Measurements from ENCODE around the gene ZNF680.

The ZNF680 gene

GRCh38 chr7:64533756-64534155, 29.1 kb downstream of the ZNF680 start:
- DNase-seq (ENCODE audit: low spot score) = no peak
- peaks cover 89% of the 10 kb centered on the region for H3K36me3 Mint-ChIP-seq (ENCODE audit: low read depth)
- no peaks in the 10 kb centered on the region for H3K4me1 Mint-ChIP-seq (ENCODE audit: low read depth)
- H3K4me3 Mint-ChIP-seq = no peak overlapping the region
- H3K9me3 Mint-ChIP-seq = peaks cover 74% of the 10 kb centered on the region
- H3K27me3 Mint-ChIP-seq (ENCODE audit: low read depth) = no peaks in the 10 kb centered on the region
- no peak overlapping the region for H3K27ac Mint-ChIP-seq

- no peak overlapping the region for H3K4me3 Mint-ChIP-seq
- peaks cover 62% of the 10 kb centered on the region for H3K9me3 Mint-ChIP-seq
- no peak for DNase-seq (ENCODE audit: low spot score)
- H3K27me3 Mint-ChIP-seq (ENCODE audit: low read depth) = no peaks in the 10 kb centered on the region
- no peak overlapping the region for H3K27ac Mint-ChIP-seq
- H3K36me3 Mint-ChIP-seq (ENCODE audit: low read depth) = peaks cover 75% of the 10 kb centered on the region
- no peaks in the 10 kb centered on the region for H3K4me1 Mint-ChIP-seq (ENCODE audit: low read depth)
These were observed 34.1 kb downstream of the ZNF680 start for GRCh38 chr7:64528770-64529169.

- H3K27me3 Mint-ChIP-seq (ENCODE audit: low read depth) = no peaks in the 10 kb centered on the region
- DNase-seq (ENCODE audit: low spot score) = no peak
- no peak overlapping the region for H3K4me3 Mint-ChIP-seq
- peaks cover 72% of the 10 kb centered on the region for H3K9me3 Mint-ChIP-seq
- H3K4me1 Mint-ChIP-seq (ENCODE audit: low read depth) = no peaks in the 10 kb centered on the region
- peaks cover 67% of the 10 kb centered on the region for H3K36me3 Mint-ChIP-seq (ENCODE audit: low read depth)
- no peak overlapping the region for H3K27ac Mint-ChIP-seq
These were observed 41.4 kb downstream of the ZNF680 start for GRCh38 chr7:64521409-64521984.

GRCh38 chr7:64516451-64516850, 46.4 kb downstream of the ZNF680 start:
- Mint-ChIP-seq H3K9me3 (peaks cover 72% of the 10 kb centered on the region), H3K36me3 (ENCODE audit: low read depth) (peaks cover 51% of the 10 kb centered on the region)

DNA sequence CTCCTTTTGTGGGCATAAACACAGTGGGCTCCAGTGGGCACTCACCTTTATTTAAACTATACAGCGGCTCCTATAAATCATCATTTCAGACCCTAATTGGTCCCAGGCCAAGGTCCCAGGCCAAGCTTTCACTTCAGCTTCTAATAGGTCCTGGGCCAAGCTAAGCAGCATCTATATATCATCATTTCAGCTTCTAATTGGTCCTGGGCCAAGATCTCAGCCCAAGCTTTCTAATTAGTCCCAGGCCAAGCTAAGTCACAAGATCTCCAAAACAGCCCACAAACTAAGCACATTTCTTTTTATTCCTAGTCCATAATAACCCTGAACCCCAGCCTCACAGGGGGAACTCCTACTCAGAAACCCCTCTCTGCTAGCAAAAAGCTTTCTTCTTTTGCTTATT, 47.1 kb downstream of the ZNF680 start:
- no peaks in the 10 kb centered on the region for H3K27me3 Mint-ChIP-seq (ENCODE audit: low read depth)
- no peak overlapping the region for H3K4me3 Mint-ChIP-seq
- H3K27ac Mint-ChIP-seq = no peak overlapping the region
- H3K9me3 Mint-ChIP-seq = peaks cover 68% of the 10 kb centered on the region
- H3K4me1 Mint-ChIP-seq (ENCODE audit: low read depth) = no peaks in the 10 kb centered on the region
- peaks cover 47% of the 10 kb centered on the region for H3K36me3 Mint-ChIP-seq (ENCODE audit: low read depth)
- DNase-seq (ENCODE audit: low spot score) = no peak

More at GRCh38 chr7:64516451-64516850, 46.4 kb downstream of the ZNF680 start:
- no peak for DNase-seq (ENCODE audit: low spot score)
- Mint-ChIP-seq H3K4me1 (ENCODE audit: low read depth) (no peaks in the 10 kb centered on the region), H3K27me3 (ENCODE audit: low read depth) (no peaks in the 10 kb centered on the region), H3K27ac (no peak overlapping the region), H3K4me3 (no peak overlapping the region)

DNA sequence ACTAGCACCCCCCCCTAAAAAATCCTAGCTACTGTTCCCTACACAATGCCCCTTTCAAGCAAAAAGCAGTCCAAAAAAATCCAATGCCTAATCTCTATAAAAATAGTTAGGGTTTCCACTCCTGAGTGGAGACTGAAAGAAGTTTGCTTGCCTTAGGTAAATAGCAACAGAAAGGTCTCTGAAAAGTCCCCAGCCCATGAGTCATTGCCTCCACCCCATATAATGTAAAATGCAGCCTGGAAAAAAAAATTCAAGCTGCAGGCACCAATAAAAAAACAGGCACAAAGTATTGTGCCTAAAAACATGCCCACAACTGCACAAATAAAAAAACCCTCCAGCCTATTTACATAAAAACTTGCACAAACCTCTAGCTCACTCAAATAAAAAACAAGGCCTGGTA, 47.5 kb downstream of the ZNF680 start:
- H3K36me3 Mint-ChIP-seq (ENCODE audit: low read depth) = peaks cover 46% of the 10 kb centered on the region
- no peak overlapping the region for H3K27ac Mint-ChIP-seq
- no peaks in the 10 kb centered on the region for H3K27me3 Mint-ChIP-seq (ENCODE audit: low read depth)
- no peaks in the 10 kb centered on the region for H3K4me1 Mint-ChIP-seq (ENCODE audit: low read depth)
- peaks cover 63% of the 10 kb centered on the region for H3K9me3 Mint-ChIP-seq
- DNase-seq (ENCODE audit: low spot score) = no peak
- no peak overlapping the region for H3K4me3 Mint-ChIP-seq

- peaks cover 24% of the 10 kb centered on the region for H3K36me3 Mint-ChIP-seq (ENCODE audit: low read depth)
- H3K4me1 Mint-ChIP-seq (ENCODE audit: low read depth) = no peaks in the 10 kb centered on the region
- no peak for DNase-seq (ENCODE audit: low spot score)
- no peaks in the 10 kb centered on the region for H3K27me3 Mint-ChIP-seq (ENCODE audit: low read depth)
- no peak overlapping the region for H3K27ac Mint-ChIP-seq
- no peak overlapping the region for H3K4me3 Mint-ChIP-seq
- H3K9me3 Mint-ChIP-seq = peaks cover 44% of the 10 kb centered on the region
These were observed 53.3 kb downstream of the ZNF680 start for GRCh38 chr7:64509583-64509982.

- H3K4me3 Mint-ChIP-seq = no peak overlapping the region
- H3K27ac Mint-ChIP-seq = no peak overlapping the region
- H3K4me1 Mint-ChIP-seq (ENCODE audit: low read depth) = no peaks in the 10 kb centered on the region
- no peaks in the 10 kb centered on the region for H3K27me3 Mint-ChIP-seq (ENCODE audit: low read depth)
- no peak for DNase-seq (ENCODE audit: low spot score)
- peaks cover 53% of the 10 kb centered on the region for H3K9me3 Mint-ChIP-seq
- H3K36me3 Mint-ChIP-seq (ENCODE audit: low read depth) = peaks cover 14% of the 10 kb centered on the region
These were observed 58.2 kb downstream of the ZNF680 start for GRCh38 chr7:64504581-64505120.

DNA sequence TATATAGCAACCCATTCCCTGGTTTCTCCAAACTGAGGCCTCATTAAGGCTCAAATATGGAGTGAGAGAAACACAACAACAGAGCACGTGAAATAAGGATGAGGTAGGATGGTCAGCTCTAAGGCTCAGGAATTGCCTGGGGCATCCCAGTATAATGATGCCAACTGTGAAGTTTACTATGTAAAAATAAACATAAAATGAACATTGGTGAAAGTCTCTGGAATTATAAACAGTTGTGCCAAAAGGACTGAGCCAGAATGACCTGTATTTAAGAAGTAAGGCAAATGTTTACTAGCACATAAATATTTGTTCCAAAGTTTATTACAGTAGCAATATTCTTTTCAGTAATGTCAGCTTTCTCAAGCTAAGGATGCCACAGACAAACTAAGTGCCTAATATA, 64.6 kb downstream of the ZNF680 start:
- H3K36me3 Mint-ChIP-seq (ENCODE audit: low read depth) = no peaks in the 10 kb centered on the region
- no peaks in the 10 kb centered on the region for H3K27me3 Mint-ChIP-seq (ENCODE audit: low read depth)
- peaks cover 40% of the 10 kb centered on the region for H3K9me3 Mint-ChIP-seq
- no peak for DNase-seq (ENCODE audit: low spot score)
- H3K4me3 Mint-ChIP-seq = no peak overlapping the region
- no peaks in the 10 kb centered on the region for H3K4me1 Mint-ChIP-seq (ENCODE audit: low read depth)
- H3K27ac Mint-ChIP-seq = no peak overlapping the region

GRCh38 chr7:64494912-64495461, 67.9 kb downstream of the ZNF680 start:
- Mint-ChIP-seq H3K36me3 (ENCODE audit: low read depth) (no peaks in the 10 kb centered on the region), H3K9me3 (peaks cover 30% of the 10 kb centered on the region), H3K27me3 (ENCODE audit: low read depth) (no peaks in the 10 kb centered on the region), H3K4me3 (no peak overlapping the region), H3K27ac (no peak overlapping the region), H3K4me1 (ENCODE audit: low read depth) (no peaks in the 10 kb centered on the region)
- no peak for DNase-seq (ENCODE audit: low spot score)

DNA sequence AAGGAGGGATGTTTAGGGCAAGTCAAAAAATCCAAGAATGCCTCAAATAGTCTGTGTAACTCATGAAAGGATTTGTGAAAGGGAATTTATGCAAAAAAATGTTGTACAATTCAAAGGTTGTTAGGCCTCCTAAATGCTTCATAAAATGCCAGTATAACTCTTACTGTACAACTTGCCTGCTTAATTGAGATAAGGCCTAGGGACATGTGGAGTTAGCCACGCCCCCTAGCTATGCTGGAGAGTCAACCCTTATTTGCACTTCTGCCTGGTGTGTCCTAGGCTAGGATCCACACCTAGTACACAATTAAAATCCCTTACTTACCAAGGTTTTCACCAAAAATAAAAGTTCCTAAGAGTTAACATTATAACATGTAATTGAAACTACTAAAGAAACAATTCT, 77.2 kb downstream of the ZNF680 start:
- DNase-seq (ENCODE audit: low spot score) = no peak
- Mint-ChIP-seq H3K9me3 (peaks cover 65% of the 10 kb centered on the region), H3K4me3 (no peak overlapping the region), H3K27me3 (ENCODE audit: low read depth) (no peaks in the 10 kb centered on the region), H3K27ac (no peak overlapping the region), H3K36me3 (ENCODE audit: low read depth) (no peaks in the 10 kb centered on the region), H3K4me1 (ENCODE audit: low read depth) (no peaks in the 10 kb centered on the region)

Measured in T-helper 2 cell treated with Interferon-gamma antibody and Interleukin-4, amounts not matched to agents 5 μg/mL and 100 μg/mL, for 36 hours (primary cell).